Esophagus muscularis mucosa (tissue), 4 donors: ENCODE results near the gene SIGLEC9.

Experiments
- CTCF ChIP-seq, 3 experiments: fragments of 200-600 bp in 2 of 3; fragments of 450-650 bp in 1 of 3; sonication (generic) in 2 of 3; IDR thresholded peaks; one replicate each; pipeline ENCODE4 v1.5.1; 2017 to 2019; ENCODE audit warnings: antibody characterized with exemption in 3 of 3, mild to moderate bottlenecking in 2 of 3, moderate library complexity in 1 of 3
- EP300 ChIP-seq: sonication (generic); formaldehyde crosslinking; IDR thresholded peaks from one replicate; pipeline ENCODE4 v1.6.1; 2017; ENCODE audit warnings: antibody characterized with exemption
- POLR2A ChIP-seq: fragments of 450-650 bp; IDR thresholded peaks from one replicate; pipeline ENCODE4 v1.6.1; 2017; ENCODE audit warnings: antibody characterized with exemption, moderate library complexity, mild to moderate bottlenecking, low read depth
- POLR2AphosphoS5 ChIP-seq, 2 donors: sonication (generic); formaldehyde crosslinking; IDR thresholded peaks; one replicate each; pipeline ENCODE4 v1.6.1; 2017; ENCODE audit warnings: antibody characterized with exemption in 2 of 2

GRCh38 chr19:51102991-51103390, 21.7 kb upstream of the SIGLEC9 start:
- TF ChIP-seq POLR2AphosphoS5 (IDR thresholded peaks at IDR 0.05) = no peak
- TF ChIP-seq CTCF (IDR thresholded peaks at IDR 0.05) = no peak
- no peak for TF ChIP-seq POLR2A
- no peak for TF ChIP-seq EP300
